Activated T-cell treated with anti-CD3 and anti-CD28 coated beads for 4 hours (primary cell): Measurements from ENCODE around the gene RYK.
"Not testable (repeated sequence)": the region's sequence is repeated elsewhere in the genome, so short reads cannot be mapped to it uniquely, and the experiment has no call there.

Source experiments
- DNase-seq: peaks from one replicate; pipeline ENCODE4 v3.0.0-alpha.2; 2020

Gene RYK

DNA sequence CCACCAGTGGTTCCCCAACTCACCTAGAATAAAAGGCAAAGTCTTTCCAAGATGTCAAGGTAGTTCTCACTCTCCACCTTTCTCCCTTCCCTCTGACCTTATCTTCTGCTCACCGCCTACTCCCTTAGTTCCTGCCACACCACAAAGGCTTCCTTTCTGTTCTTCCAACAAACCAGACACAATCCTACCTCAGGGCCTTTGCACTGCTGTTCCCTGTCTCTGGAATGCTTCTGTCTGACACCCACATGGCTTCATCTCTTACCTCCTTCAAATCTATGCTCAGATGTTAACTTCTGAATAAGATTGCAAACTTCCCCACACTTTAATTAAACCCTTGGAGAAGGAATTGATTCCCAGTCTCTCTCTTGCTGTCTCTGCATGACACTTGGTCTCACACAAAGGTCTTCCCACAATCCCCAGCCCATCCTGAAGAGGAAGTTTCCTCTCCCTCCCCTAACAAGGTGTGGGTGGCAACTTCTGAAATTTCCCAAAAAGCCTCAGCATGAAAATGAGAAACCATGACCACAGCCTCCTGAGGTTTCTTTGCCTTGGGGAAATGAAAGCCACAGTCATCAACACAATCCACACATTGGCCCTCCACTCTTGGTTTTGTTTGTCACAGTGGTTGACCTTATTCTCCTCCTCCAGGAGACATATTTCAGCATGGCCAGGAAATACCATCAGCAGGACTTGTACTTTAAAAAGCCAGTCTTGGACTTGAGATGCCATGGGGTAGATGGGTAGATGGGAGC, 3.0 kb upstream of the RYK start:
- no peak for DNase-seq

DNA sequence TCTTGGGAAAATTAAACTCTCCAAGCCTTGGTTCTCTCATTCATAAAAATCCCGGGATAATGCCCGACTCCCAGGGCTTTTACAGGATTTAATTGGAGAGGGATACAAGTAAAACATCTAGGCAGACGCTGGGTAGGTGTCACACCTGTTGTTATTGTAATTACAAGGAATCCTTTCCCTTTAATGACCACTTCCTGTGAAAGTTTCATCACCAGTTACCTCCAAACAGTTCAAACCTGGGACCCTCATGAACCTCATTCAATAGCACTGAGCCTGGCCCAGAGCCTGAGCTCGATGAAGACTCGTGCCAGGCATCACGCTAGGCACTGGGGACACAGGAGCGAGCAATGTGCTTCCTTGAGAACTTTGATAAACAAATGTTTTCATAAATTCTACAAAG, 2.1 kb upstream of the RYK start:
- no peak for DNase-seq

DNA sequence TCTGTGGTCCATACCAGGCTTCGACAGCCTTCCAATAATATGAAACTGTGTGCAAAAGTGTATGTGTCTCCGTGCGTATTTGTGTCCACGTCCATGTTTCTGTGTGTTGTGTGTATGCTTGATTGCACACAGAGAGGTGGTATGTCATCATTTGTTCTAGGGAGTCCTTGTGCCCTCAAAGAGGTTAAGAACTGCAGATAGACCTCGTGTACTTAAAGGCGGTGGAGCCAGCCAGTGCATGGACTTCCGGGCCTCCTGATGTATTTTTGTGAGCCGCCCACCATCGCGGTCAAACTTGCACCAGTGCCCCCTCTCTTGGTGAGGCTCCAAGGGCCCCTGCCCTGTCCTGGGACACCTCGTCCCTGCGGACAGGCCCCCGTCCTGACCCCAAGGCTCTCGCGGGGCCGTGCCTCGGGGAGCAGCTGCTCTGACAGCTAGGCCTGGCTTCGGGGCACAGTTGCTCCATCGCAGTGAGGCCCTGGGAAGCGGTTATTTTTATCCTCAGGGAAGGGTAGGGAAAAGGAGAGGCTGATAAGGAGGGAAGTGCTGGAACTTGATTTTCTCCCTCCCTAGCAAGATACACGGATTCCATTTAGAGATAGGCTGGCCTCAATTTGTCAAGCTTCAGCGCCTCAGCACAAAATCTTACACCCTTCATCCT, 1.2 kb upstream of the RYK start:
- DNase-seq: no peak

DNA sequence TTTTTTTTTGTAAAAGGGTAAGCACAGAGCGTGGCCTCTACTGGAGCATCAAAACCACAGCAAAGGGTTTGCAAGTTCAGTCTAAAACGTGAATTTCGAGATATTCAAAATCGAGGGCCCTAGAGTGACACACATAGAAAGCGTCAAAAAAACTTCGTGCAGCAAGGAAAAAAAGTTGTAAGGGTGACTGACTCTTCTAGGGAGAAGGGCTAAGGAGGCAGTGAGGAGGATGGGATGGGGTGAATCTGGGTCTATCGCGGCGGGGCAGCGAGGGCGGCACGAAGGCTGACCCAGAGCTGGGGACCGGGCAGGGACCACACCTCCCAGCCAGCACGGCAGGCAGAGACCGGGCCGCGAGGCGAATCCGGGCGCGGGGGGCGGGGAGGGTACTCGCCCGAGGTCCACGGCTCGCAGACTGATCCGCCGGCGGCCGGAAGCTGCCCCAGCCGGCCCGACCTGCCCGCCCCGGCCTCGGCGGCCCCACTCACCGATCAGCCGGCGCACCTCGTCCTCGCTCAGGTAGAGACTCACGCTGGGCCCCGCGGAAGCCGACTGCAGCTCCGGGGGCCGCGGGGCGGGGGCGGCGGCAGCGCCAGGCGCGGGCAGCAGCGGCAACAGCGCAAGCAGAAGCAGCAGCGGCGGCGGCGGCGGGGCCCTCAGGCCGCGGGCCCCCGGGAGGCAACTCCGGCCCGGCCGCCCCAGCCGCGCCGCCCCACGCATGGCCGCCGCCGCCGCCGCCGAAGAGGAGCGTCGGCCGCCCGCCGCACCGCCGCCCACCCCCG, 533 bp downstream of the RYK start:
- peak; percentile 24 for DNase-seq

DNA sequence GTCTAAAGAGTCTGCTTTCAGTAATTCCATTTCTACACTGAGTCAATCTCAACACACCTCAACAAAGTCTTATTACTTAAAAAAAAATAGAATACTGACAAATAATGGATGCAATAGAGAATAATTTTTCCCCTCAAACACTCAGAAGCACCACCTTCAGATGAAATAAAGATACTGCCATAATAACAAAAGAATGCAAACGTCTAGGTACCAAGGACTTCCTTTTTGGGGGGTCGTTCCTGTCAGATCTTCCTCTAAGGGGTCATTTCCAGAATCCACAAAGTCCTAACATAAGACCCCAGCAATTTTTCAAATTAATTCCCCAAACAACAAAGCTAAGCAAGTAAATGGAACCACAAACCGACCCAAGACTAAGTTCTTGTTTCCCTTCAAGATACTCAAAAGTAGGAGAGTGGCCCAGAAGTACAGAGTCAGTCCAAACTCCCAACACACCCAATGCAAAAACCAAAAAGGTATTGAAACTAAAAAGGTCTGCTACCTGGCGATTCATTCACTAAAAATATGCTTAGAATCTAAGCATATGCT, 1.3 kb downstream of the RYK start:
- DNase-seq: no peak

DNA sequence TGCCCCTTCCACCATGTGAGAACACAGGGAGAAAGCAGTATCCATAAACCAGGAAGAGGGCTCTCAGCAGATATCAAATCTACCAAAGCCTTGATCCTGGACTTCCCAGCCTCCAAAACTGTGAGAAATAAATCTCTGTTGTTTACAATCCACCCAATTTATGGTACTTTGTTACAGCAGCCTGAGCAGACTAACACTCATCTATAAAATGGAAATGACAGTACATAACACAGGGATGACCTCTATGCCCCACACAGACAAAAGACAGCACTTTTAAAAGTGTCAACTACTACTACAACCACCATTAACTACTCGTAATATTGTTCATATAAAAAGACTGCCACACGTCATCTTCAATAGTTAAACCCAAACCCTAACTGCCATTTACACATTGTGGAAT, 5.7 kb downstream of the RYK start:
- DNase-seq: no peak

DNA sequence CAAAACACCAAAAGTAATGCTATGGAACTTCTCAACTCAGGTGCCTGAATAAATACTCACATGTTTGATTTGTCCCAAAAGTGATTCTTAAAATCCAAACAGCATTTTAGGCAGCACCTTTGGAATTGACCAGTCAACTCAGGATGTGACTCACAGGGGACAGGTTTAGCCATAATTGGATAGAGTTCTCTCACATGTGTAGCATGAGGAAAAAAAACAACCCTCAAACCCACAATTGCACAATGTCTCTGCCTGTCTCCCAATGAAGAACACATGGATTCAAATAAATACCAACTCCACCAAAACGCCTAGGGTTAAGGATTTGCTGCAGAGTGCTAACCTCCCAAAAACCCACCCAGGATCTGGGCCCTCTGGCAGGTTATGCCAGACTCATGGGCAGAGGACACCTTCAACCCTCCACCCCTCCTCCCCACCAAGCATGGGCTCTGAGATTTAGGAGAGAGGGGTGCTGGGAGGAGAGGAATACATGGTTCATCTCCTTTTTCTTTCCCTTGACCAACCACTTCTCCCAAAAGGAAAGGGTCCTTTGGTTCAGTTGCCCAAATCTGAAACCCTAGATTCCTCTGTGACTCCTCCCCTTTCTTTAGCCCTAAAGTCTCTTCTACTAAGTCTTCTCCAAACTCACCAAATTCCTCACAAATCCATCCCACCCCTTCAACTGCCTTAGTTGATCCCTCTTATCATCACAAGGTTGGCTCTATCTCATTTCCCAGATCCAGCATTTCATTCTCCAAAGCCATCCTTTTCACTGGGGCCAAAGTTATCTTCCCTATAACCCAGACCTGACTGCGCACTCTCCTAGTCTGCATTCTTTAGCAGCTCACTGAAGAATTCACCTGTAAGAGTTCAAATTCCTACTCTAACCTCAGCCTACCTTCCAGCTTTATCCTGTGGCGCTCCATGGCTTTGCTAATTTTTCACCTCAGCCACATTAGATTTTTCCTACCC, 7.7 kb downstream of the RYK start:
- no peak for DNase-seq

DNA sequence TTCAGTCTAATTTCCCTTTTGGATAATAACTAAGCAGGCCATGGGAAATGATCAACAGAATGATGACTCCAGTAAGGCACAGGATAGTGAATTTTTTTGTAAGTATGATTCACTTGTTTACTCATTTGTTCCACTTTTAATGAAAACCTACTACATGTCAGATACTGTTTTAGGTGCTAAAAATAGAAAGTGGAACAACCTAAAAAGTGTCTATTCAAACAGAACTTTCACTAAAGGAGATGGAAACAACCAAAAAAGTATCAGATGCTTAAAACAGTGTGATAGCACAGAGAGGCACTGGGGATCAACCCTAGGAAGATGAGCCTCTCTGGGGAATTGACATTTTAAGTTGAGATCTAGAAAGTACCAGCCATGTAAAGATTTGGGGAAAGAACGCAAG, 11.1 kb downstream of the RYK start:
- no peak for DNase-seq

DNA sequence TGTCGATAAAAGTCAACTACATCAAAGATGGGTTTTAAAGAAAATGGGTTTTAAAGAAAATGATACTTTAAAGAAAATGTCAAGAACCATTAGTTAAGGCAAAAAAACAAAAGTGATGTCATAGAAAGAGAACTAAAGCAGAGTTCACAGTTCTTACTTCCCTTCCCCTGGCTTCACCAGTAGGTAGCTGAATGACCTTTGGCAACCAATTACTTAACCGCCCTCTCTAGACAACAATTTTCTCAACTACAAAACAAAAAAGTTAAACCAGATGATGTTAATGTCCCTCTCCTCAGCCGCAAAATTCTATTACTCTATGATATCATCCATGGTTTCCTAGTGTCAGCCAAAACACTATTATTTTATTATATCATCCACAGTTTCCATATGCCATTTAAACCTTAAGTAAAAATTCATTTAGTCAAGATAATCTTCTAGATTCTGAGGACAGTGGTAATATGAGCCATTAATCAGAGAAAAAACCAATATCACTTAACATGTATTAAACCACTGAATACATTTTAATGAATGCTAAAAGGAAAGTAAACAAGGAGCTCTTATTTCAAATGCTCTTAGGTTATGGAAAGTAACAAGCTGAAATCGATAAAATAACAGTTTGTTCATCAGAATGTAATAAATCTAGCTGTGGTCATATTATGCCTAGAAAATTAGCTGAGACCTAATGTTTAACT, 13.1 kb downstream of the RYK start:
- DNase-seq: no peak

DNA sequence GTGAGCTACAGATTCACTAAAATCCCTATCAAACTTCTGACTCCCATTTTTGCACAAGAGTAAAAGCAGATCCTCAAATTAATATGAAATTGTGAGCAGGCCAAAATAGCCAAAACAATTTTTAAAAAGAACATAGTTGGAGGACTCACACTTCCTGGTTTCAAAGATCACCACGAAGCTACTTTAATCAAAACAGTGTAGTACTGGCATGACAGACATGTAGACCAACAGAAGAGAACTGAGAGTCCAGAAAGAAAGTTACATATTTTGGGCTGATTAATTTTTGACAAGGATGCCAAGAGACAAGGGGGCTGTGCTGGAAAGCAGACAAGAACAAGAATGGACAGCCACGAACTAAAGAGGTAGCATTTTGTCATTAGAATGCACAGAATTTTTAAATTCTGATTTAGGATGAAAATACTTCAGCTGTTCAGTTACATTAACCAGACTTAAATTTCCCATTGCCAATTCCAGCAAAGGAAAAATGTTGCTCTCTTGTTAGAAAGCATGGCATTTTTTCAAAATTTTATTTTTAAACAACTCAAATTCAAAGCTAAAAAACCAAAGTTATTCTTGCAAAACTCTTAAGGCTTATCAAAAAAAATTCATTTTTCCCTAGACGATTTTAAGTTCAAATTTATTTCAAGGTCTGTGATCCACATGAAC, 14.0 kb downstream of the RYK start:
- DNase-seq: no peak

DNA sequence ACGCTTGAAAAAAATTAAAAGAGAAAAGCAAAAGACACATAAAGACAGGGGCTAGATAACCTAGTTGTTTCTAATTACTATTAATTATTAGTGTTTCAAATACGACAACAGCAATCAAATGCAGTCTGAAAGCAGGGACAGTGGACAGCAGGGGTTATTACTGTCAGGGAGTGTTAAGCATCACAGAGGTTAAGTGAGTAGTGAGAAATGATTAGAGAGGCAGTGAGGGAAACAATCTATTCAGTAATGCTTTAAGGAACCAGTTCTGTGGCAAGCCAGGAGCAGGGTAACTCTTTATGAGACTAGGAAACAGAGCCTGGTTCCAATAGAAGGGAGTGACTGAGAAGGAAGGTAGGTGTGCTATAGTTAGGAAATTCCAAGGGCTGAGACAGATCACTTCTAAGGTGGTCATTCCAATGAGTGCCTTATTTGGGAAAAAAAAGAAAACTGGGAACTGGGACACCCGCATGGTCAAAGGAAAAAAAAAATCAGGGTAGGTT, 15.0 kb downstream of the RYK start:
- DNase-seq: no peak

DNA sequence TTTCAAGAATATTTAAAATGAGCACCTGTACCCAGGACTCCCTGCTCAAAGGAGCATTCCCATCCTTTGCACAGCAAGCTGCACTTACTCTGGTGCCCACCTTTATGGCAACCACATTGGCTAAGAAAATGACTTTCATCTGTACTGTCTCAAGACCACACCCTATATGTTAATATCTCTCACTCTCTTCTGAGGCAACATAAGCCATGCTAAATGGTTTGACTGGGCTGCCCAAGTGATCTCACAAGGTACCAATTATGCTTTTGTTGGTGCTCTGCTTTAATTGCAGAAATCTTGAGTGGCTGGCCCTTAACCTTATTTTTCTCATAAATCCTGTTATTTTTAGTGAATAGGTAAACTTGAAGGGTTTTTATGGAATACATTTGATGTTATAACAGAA, 17.7 kb downstream of the RYK start:
- no peak for DNase-seq

DNA sequence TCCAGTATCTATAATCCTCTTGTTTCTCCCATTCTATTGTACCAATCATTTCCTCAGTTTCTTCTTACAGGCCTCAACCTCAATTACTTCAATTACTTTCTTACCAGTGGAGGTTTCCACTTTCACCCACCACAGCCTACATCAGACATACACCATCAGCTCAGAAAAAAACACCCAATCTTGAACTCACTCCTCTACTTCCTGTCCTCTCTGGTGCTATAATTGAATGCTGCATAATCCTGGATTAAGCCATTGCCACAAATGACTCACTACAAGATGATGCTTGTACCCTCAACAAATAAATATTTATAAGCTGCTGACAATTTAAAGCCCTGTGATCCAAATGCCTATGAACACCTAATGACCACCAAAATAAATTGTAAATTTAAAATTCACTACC, 18.5 kb downstream of the RYK start:
- no peak for DNase-seq

DNA sequence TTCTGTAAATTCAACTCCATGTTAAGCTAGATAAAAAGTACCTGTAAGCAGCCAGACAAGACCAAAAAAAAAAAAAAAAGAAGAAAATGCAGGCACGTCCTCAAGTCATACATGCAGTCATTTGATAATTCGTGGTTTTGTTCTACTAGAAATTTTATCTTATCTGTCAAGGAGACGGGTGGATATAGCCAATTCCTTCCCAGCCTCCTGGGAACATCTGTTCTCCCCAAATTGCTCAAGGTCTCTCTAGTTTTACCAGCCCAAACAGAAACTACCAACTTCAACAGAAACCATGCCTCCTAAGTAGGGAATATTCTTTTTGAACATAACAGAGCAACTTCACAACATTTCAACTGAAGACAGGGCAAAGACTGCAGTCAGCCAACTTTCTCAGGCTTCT, 19.5 kb downstream of the RYK start:
- no peak for DNase-seq

DNA sequence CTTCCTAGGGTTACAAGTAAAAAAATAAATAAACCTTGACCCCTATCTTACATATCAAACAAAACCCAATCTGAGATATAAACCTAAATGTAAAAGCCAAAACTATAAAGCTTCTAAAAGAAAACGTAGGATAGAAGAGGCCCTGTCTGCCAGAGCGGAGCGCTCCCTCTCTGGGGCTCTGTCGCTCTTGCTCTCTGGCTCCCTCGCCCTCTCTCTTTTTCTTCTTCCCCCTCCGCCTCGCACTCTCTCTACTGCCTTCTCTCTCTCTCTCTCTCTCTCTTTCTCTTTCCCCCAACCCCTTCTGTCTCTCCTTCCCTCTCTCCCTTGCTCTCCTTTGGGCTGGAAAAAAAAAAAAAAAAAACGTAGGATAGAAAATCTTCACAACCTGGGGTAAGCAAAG, 21.6 kb downstream of the RYK start:
- DNase-seq: no peak

DNA sequence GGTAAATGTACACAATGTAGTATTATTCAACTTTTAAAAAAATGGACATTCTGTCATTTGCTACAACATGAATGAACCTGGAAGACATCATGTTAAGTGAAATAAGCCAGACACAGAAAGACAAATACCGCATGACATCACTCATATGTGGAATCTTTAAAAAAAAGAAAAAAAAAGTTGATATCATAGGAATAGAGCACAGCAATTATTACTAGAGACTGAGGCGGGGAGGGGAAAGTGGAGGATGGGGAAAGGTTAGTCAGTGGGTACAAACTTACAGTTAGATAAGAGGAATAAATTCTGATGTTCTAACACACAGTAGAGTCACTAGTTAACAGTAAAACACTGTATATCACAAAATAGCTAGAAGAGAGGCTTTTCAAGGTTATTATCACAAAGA, 22.2 kb downstream of the RYK start:
- no peak for DNase-seq

DNA sequence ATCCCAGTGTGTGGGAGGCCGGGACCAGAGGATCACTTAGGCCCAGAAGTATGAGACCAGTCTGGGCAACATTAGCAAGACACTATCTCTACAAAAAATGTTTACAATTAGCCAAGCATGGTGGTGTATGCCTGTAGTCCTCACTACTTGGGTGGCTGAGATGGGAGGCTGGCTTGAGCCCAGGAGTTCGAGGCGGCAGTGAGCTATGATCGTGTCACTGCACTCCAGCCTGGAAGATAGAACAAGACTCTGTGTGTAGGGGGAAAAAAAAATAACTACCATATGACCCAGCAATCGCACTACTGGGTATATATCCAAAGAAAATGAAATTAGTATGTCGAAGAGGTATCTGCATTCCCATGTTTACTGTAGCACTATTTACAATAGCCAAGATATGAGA, 22.6 kb downstream of the RYK start:
- DNase-seq: no peak

DNA sequence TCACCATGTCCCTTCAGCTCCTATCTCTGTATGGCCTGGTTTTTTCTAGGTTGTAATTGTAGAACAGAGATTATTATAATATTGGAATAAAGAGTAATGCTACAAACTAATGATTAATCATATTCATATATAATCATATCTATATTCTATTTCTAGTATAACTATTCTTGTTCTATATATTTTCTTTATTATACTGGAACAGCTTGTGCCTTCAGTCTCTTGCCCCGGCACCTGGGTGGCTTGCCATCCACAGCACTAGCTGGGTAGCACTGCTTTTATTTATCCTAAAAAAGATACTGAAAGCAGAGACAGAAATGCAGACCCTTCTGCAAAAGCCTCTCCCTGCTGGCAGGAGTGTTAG, 25.9 kb downstream of the RYK start:
- DNase-seq: not testable (repeated sequence)

DNA sequence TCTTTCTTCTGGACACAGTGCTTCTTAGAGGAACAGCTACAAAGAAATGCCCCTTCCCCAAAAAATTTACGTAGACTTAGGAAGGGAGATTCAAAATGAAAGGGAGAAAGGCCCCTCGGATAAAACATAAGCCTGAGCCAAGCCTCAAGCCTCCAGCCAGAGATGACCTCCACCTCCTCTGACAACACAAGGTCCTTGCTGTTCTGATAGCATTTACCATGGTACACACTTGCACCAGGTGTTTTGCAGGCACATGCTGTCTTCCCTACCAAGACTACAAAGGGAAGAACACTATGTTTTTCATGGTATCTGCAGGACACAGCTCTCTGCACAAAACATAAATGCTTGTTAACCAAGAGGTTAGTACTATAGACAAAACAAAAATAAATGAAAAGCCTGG, 27.8 kb downstream of the RYK start:
- no peak for DNase-seq

DNA sequence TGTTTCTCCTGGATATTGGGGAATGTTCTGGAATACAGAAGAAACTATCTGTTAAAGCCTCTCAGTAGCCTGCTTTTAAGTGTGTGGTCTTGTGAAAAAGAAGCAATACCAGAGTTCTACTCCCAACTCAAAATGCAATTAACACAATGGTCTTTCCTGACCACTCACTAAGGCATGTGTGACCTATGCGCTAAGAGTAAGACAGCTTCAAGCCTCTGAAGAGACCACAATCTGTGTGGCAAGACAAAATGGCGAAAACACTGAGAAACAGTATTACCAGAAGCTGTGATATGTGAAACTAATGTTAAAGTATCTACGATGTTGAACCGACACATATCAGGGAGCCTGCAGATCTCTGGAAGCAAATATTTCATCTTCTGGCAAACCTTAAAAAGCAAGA, 33.8 kb downstream of the RYK start:
- no peak for DNase-seq

DNA sequence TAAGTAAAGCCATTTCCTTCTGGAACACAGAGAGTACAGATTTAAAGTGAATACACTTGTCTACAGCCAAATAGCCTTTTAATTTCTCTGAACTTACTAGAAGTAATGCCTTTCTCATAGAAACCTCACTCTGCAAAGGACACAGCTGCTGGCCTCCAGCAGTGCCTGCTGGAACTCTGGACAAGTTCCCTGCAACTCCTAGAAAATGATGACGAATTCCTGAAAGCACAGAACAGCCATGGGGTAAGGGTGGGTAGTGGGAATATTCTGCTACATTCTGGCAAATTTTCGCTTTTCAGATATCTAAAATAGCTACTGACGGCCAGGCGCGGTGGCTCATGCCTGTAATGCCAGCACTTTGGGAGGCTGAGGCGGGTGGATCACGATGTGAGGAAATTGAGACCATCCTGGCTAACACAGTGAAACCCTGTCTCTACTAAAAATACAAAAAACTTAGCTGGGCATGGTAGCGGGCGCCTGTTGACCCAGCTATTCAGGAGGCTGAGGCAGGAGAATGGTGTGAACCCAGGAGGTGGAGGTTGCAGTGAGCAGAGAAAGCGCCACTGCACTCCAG, 34.4 kb downstream of the RYK start:
- DNase-seq: no peak
